Stomach (tissue), 4 donors: ENCODE data around the gene LCN2.

Experiments
- CTCF ChIP-seq, 7 experiments: fragments of 450-650 bp in 4 of 7; fragments of 200-600 bp in 3 of 7; sonication (generic) in 3 of 7; IDR thresholded peaks; one replicate each; pipeline ENCODE4 v1.5.1; 2016 to 2019; ENCODE audit warnings: antibody characterized with exemption in 7 of 7, control low read depth in 2 of 7, mild to moderate bottlenecking in 1 of 7
- EP300 ChIP-seq: sonication (generic); formaldehyde crosslinking; IDR thresholded peaks from one replicate; pipeline ENCODE4 v1.6.1; 2017; ENCODE audit warnings: antibody characterized with exemption

GRCh38 chr9:128124873-128125579, 24.2 kb upstream of the LCN2 start:
- TF ChIP-seq EP300 (no peak), CTCF (IDR thresholded peaks at IDR 0.05) (peak in 4 of 7 experiments; percentile 16 to 72 (median 30))
